HG02943 (cell line): ENCODE measurements around the gene NOTO.
"Not testable (repeated sequence)": the region's sequence is repeated elsewhere in the genome, so short reads cannot be mapped to it uniquely, and the experiment has no call there.

Source experiments
- ATAC-seq: cut with Tn5 transposase; IDR thresholded peaks from one replicate; pipeline ENCODE4 v1.9.1; 2021; ENCODE audit warnings: mild to moderate bottlenecking, low read depth, moderate library complexity; ENCODE audit not compliant: unreplicated experiment

Gene NOTO

DNA sequence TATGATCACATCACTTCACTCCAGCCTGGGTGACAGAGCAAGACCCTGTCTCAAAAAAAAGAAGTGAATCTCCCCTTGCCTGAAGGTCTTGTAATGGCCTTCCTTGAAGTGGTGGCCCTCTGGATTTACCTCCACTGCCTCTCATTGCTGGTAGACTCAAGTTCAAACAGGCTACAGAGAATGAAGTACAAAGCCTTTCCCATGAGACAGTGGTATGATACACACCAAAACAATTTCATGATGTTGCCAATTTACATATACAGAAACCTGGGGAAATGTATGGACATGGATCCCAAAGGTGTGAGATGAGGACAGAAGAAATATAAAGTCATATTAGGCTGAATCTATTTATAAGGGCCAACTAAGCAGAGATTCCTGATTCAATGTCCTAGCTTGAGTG, 4.8 kb upstream of the NOTO start:
- ATAC-seq = no peak

DNA sequence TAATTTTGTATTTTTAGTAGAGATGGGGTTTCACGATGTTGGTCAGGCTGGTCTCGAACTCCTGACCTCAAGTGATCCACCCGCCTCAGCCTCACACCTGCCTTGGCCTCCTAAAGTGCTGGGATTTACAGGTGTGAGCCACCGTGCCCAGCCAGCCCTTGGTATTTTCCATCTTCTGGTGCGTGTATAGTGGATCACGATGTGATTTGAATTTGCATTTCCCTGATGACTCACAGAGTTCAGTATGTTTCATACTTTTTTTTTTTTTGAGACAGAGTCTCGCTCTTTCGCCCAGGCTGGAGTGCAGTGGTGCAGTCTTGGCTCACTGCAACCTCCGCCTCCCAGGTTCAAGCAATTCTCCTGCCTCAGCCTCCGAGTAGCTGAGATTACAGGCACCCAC, 2.1 kb upstream of the NOTO start:
- ATAC-seq = not testable (repeated sequence)

DNA sequence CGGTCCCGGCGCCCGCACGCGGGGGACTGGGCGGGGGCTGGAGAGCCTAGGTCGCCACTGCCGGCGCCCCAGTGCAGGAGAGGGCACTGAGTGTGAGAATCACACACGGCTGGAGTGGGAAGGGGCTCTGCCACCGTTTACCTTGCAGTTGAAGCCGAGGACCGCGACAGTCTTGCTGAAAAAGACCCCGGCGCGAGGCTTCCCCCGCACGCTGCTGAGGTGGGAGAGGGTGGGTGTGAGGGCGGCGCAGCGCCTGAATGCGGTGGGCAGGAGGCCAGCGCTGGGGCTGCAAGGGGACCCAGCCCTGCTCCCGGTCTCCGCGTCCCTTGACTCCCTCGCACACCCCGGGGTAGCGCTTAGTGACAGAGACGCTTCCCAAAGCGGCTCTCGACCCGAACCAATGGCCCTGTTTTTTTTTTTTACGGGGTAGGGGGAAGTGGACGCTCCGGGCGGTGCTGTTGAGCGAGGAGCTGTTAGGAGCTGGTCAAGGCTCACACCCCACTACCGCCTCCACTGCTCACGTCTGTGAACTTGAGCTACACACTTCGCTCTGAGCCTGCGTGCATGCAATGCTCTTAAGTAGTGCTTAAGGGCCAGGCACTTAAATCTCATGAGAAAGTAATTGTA, 794 bp downstream of the NOTO start:
- ATAC-seq = no peak

DNA sequence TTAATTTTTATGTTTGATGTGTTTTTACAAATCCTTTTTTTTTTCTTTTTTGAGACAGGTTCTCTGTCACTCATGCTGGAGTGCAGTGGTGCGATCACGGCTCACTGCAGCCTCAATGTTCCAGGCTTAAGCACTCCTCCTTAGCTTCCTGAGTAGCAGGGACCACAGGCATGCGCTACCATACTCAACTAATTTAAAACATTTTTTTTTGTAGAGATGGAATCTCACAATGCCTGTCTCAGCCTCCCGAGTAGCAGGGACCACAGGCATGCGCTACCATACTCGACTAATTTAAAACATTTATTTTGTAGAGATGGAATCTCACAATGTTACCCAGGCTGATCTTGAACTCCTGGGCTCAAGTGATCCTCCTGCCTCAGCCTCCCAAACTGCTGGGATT, 3.2 kb downstream of the NOTO start:
- ATAC-seq = no peak

DNA sequence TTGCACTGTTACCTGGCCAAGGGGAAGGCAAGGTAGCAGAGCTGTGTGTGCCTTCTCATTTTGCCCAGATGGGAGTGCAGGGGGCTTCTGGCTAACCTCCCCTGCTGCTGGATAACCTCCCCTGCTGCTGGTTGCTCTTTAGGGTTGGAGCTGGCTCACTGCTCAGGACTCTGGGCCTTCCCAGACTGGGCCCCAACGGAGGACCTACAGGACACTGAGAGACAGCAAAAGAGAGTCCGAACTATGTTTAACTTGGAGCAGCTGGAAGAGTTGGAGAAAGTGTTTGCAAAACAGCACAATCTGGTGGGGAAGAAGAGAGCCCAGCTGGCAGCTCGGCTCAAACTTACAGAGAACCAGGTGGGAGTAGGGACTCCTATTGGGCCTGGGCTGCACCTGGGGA, 5.9 kb downstream of the NOTO start:
- ATAC-seq = no peak

DNA sequence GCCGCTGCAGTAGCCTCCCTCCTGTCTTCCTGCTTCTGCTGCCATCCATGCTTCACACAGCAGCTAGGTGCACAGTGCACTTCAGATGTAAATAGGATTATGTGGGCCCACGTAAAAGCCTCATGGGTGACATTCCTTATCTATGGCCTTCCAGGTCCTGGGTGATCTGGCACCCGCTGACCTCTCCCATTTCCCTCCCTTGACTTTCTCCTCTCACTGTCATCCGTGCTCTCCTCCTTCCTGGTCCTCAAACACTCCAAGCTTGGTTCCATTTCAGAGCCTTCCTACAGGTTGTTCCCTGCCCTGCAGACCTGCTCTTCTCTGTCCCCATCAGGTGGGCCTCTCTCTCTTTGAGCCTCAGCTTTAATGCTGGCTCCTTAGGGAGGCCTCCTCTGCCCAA, 7.6 kb downstream of the NOTO start:
- ATAC-seq = no peak

DNA sequence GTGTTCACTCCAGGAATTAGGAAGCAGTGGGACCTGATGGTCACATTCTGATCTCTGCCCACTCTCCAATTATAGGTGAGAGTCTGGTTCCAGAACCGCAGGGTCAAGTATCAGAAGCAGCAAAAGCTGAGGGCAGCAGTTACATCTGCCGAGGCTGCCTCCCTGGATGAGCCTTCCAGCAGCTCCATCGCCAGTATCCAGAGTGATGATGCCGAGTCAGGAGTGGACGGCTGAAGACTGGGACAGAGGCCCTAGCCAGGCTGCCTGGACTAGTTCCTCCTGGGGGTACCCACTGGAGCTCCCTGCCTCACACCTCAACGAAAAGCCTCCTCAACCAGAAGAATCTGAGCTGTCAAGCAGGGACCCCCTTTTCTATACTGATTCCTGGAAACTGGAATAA, 8.3 kb downstream of the NOTO start:
- no peak for ATAC-seq

DNA sequence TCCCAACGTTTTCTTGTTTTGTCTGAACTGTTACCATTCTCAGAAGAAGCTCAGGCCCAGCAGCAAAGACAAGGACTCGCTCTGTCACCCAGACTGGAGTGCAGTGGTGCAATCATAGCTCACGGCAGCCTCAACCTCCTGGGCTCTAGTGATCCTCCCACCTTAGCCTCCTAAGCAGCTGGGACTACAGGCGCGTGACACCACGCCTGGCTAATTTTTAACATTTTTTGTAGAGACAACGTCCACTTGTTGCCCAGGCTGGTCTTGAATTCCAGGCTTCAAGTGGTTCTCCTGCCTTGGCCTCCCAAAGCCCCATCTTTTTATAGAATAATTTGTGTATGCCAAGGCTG, 9.7 kb downstream of the NOTO start:
- ATAC-seq = no peak

DNA sequence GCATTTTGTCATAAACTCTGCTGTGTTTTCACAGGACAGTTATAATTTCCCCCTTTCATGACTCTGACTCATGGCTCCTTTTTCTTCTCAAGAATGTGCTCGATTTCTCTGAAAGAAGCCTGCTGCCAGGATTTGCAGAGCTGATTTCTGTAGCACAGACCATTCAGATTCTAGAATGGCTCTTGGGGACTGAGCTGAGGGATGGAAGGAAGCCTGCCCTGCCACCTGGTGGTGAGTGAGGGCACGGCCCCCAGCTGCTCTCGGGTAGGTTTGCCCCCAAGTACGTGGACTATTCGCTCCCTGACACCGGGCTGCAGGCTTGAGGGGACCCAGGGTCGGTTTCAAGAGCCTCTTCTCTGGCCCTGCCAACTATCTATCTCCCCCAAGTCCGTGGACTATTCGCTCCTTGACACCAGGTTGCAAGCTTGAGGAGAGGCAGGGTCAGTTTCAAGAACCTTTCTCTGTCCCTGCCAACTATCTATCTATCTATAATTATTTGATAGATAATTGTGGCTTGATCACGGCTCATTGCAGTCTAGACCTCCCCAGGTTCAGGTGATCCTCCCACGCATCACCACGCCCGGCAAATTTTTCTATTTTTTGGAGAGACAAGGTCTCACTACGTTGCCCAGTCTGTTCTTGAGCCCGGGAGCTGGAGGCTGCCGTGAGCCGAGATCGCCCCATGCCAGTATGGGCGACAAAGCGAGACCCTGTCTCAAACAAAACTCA, 10.2 kb downstream of the NOTO start:
- ATAC-seq = peak; percentile 65

DNA sequence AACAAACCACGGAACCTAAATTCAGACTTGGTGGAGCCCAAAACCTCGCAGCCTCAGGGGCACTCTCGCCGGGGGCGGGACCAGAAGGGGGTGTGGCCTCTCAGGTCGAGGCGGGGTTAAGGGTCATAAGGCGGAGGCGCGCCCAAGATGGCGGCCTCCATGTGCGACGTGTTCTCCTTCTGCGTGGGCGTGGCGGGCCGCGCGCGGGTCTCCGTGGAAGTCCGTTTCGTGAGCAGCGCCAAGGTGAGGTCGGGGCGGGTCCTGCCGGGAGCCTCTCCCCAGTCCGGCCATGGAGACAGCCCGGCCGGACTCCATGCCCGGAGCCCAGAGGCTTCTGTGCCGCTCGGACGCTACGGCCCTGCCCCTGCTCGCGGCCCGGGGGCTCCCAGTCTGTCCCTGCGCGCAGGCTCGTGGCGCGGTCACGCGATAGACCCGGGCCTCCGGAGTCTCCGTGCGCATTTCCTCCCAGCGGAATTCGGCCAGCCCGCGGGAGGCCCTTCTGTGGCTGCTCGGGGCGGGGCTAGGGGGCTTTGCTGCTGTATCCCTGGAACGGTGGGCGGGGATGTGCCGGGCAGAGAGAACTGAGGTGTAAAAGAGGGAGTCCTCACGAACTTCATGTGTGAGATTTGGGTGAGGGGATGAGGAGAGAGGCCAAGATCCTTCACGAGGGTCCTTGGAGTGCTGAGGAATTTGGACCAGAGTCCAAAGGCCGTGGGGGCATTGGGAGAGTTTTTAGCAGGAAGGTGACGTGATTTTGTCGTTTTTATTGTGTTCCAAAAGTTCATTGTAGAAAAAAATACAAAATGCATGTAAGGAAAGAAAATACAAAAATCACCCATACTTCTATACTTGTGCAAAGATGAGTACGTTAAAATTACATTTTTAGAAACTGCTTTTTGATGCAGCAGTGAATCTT, 12.0 kb downstream of the NOTO start, which contains the start of gene SMYD5:
Gene SMYD5, plus strand, starts transcription at position 126 of the 916 bp plus-strand sequence. Its CDS starts 22 bp downstream, at position 148.
- peak; percentile 90 for ATAC-seq

DNA sequence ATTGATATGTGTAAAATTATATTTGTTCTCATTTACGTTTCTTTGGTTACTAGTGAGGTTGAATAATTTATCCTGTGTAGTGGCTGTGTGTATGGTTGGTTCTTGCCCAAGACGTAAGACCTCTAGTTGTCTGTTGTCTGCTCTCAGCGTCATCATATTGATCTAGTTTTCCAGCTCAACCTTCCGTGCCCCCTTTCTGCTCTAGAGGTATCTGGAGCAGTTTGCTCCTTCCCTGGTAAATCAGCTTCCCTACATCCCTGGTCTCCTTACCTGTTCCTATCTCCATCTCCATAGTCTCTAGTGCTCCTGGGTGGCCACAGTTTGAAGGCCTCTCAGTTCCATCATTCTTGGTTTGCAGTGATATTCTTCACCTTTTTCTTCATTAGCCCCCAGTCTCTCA, 12.9 kb downstream of the NOTO start:
- ATAC-seq = no peak

DNA sequence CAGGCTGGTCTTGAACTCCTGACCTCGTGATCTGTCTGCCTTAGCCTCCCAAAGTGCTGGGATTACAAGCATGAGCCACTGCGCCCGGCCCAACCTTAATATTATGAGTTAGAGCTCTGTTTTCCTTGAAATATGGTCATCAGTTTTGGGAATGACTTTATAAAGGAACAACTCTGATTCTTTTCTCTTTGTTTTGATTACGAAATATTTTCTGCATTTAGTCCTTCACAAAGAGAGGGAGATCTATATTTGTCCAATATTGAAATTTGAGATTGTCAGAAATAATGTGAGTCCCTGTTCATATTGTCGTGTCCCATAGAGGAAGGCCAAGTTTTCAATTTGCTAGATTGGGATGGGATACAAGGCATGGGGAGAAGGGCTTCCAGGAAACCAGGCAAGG, 14.8 kb downstream of the NOTO start:
- no peak for ATAC-seq

DNA sequence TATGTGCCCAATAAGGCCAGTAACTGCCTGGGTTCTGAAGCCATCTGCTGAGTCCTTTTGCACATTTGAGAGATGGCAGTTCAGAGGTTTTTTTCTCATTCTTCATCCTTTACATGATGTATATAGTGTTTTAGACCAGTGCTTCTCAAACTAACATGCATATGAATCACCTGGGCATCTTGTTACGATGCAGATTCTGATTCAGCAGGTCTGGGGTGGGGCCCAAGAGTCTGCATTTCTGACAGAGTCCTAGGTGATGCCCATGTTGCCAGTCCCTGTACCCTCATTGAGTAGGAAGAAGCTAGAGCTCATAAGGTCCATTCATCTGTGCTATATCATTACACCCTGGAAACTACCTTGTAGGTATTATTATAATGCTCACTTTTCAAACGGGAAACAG, 15.5 kb downstream of the NOTO start:
- ATAC-seq = no peak

DNA sequence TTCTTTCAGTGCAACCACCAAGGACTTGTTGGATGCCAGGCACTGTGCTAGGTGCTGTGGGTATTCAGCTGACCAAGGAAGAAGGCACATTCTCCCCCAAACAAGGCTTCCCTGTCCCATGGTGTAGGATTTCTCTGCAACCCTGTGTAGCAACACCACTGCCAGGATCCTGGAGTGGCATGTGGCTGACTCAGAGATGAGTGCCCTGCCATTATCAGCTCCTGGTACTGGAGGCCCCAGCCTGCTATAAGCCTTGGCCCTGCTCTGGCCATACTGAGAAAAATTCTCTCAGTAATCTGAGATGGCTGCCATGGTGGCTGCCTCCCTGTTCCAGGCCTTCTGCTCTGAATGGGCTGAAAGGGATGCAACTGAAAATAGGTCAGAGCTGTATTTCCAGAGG, 15.9 kb downstream of the NOTO start:
- ATAC-seq = no peak

DNA sequence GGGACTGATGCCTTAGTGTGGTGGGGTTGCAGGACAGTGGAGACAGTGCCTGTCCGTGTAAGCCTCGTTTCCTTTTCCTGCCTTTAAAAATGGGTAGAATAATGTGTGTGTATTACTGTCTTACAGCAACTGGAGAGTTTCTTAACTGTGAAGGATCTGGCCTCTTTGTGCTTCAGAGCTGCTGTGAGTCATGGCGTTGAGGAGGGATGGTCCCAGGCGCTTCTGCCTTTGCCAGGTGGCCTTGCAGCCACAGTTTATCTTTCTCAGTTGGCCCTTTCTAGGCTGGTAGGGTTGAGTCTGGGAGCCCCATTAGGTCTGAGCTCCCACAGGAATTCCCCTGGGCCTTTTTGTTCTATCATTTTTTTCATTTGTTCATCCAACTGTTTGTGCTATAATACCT, 21.4 kb downstream of the NOTO start:
- no peak for ATAC-seq

DNA sequence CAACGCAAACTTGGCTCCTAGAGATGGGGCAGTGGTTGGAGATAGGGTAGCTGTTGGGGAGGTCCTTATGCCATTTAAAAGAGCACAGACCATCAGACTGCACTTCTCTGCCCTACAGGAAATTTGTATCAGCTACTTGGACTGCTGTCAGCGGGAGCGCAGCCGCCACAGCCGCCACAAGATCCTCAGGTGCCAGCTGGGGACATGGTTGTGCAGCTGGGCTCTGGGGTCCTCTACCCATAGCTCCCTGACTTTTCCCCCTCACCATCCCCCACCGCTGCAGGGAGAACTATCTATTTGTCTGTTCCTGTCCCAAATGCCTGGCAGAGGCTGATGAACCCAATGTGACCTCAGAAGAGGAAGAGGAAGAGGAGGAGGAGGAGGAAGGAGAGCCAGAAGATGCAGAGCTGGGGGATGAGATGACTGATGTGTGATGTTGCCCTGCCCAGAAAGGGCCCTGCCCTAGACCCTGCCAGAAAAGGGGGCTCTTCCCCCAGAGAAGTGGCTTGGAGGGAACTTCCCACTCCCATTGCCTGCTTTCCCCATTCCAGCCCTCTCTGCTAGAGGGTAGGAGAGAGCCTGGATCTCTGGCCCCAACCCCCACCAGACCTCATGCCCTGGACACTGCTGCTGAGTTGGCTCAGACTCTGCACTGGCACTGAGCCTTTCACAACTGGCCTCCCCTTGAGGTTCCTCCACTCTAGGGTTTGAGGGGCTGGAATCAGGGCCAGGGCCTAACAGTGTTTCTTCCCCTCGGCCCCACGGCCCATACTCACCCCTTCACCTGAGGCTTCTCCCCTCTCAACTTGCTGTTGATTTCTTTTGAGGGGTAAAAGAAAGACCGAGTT, 23.4 kb downstream of the NOTO start:
- no peak for ATAC-seq

DNA sequence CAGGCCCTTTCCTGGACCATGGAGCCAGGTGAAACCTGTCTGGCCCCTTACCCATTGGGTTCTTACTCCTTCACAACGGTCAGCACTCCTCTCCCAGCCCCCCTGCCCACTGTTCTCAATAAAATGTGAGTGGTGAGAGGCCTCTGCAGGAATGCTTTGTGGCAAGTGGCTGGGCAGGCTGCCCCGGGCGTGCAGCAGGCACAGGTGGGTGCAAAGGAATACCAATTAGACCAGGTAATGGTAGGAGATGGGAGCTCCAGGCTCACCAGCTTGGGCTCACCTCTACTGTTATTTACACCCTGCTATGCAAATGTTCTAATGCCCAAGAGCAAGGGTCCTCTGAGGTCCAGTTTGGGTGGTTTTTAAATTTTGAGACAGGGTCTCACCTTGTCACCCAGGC, 24.7 kb downstream of the NOTO start:
- ATAC-seq = no peak

DNA sequence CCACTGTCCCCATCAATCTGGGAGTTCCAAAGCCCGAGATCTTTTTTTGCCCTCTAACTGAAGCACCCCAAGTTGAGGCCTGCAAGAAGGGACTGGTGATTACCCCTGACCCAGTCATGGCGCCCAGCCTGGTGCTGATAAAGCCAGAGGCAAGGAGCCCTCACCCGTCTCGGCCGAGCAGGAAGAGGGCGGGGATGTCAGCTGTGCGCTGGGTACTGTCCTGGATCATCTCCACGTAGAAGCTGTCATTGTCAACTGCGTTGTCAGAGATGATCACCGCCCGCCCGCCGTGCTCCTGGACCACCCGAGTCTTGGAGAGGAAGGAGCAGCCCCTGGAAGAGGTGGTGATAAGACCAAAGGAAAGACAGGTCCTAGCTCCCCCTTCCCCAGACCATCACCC, 26.3 kb downstream of the NOTO start:
- ATAC-seq = no peak

DNA sequence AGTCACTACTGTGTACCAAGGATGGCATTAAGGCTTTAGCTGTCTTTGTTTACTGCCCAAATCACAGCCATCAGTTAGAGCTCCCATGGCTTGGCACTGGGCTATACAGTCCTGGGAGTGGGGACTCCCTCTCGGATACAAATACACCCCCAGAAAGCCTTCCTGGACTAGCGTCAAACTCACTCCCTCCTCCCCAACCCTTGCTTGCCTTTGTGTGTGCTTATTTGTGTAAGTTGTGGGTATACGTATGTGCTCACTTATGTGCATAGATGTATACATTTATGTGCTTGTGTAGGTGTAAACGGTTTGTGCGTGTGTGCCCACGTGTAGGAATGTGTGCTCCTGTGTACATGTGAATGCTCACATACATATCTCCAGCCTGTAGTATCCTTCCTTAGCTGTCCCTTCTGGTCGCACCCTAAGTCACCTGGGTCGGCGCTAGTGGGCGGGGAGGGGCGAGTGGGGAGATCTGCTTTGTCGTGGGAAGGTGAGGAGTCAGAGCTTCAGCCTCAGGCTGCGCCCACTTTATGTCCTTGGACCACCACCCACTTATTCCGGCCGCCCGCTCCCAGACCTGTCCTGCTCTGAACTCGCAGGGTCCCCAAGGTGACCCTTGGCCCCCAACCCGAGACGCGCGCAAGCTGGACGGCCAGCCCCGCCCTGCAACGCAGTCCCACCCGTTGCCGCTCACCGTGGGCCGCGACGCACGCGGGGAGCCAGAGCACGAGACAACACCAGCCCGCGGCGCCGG, 30.2 kb downstream of the NOTO start:
- peak; percentile 4 for ATAC-seq
